Activated T-cell treated with anti-CD3 and anti-CD28 coated beads, Interleukin-2, amount 50 U/mL, for 72 hours (primary cell): ENCODE results near the gene CGRRF1. TPM values are rescaled to one million over a fixed set of nuclear protein-coding genes. Genes with fewer than 3 reads are reported as not detected.

ENCODE experiments used
- ATAC-seq, 2 donors: fragments of 150-1000 bp; cut with Tn5 transposase; replicated peaks in 1 of 2; 2 replicates each; pipeline ENCODE4 v1.10.0; 2021; ENCODE audit warnings: moderate library complexity in 2 of 2, mild to moderate bottlenecking in 1 of 2
- DNase-seq, 2 donors: peaks; one replicate each; pipeline ENCODE4 v3.0.0; 2021 to 2022; ENCODE audit warnings: mixed read lengths in 1 of 2
- H3K27ac Mint-ChIP-seq: one replicate; pipeline ENCODE4 v1.8.0; 2022; ENCODE audit warnings: mild to moderate bottlenecking, moderate library complexity, mixed read lengths
- H3K27me3 Mint-ChIP-seq: one replicate; pipeline ENCODE4 v1.8.0; 2022; ENCODE audit warnings: low read depth, mixed read lengths
- H3K36me3 Mint-ChIP-seq, 2 donors: one replicate each; pipeline ENCODE4 v1.8.0; 2022; ENCODE audit warnings: mixed read lengths in 2 of 2, mild to moderate bottlenecking in 1 of 2; ENCODE audit not compliant: insufficient read depth in 2 of 2
- H3K4me1 Mint-ChIP-seq: one replicate; pipeline ENCODE4 v1.8.0; 2022; ENCODE audit warnings: low read depth, mixed read lengths
- H3K4me3 Mint-ChIP-seq, 2 donors: one replicate each; pipeline ENCODE4 v1.8.0; 2022; ENCODE audit warnings: mild to moderate bottlenecking in 2 of 2, mixed read lengths in 2 of 2, moderate library complexity in 2 of 2
- H3K9me3 Mint-ChIP-seq, 2 donors: one replicate each; pipeline ENCODE4 v1.8.0; 2022; ENCODE audit warnings: mixed read lengths in 2 of 2
- total RNA-seq, 2 donors: library from RNA; stranded (reverse); gene quantifications; one replicate each; pipeline ENCODE4 v1.2.3, GENCODE V29; 2022

CGRRF1 gene
- total RNA-seq, 2 donors from 2014 or later, result 21.4 to 22.5 TPM

DNA sequence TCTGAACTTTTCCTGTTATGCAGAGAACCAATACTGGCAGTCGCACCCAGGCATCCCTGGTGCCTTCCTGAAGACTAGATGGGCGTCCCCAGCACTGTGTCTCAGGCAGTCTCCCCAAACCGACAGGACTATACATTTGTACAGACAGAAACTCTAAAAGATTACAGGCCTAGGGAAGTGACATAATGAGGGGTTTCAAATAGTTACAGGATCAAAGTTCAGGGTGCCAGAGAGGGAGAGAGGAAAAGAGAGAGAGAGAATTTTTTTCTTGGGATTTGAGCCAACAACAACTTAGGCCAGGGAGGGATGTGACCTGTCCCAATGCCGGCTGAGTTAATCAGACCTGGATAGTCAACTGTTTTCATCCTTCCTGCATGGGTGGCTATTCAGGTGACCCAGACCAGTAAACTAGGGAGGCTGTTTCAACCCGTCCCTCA, 11.6 kb upstream of the CGRRF1 start:
- H3K4me1 Mint-ChIP-seq, result peaks cover 6% of the 10 kb centered on the region
- H3K27me3 Mint-ChIP-seq, result peaks cover 29% of the 10 kb centered on the region
- ATAC-seq, result no peak
- no peaks in the 10 kb centered on the region for H3K9me3 Mint-ChIP-seq
- no peaks in the 10 kb centered on the region for H3K36me3 Mint-ChIP-seq
- no peak overlapping the region for H3K27ac Mint-ChIP-seq
- no peak for DNase-seq
- H3K4me3 Mint-ChIP-seq, result no peak overlapping the region

- Mint-ChIP-seq H3K4me1 (peaks cover 6% of the 10 kb centered on the region), H3K9me3 (no peaks in the 10 kb centered on the region), H3K27ac (no peak overlapping the region), H3K4me3 (no peak overlapping the region), H3K36me3 (no peaks in the 10 kb centered on the region), H3K27me3 (peaks cover 29% of the 10 kb centered on the region)
- ATAC-seq, result no peak
- DNase-seq, result no peak
These were observed 11.1 kb upstream of the CGRRF1 start for GRCh38 chr14:54498579-54498978.

DNA sequence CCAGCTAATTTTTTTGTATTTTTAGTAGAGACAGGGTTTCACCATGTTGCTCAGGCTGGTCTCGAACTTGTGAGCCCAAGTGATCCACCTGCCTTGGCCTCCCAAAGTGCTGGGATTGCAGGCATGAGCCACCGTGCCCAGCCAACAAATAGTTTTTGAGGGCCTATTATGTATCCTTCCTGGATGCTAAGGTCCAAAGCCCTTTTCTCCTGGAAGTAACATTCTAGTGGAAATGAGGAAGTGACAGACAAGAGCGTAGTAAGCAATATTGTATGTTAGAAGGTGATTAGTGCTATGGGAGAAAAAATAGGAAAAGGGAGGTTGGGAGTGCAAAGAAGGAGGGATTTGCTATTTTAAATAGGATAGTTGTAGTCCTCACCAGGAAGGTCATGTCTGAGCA, 9.0 kb upstream of the CGRRF1 start:
- ATAC-seq (no peak), DNase-seq (no peak)
- H3K27me3 Mint-ChIP-seq, result peaks cover 29% of the 10 kb centered on the region
- H3K27ac Mint-ChIP-seq, result no peak overlapping the region
- no peaks in the 10 kb centered on the region for H3K9me3 Mint-ChIP-seq
- no peaks in the 10 kb centered on the region for H3K36me3 Mint-ChIP-seq
- H3K4me3 Mint-ChIP-seq, result no peak overlapping the region
- peaks cover 6% of the 10 kb centered on the region for H3K4me1 Mint-ChIP-seq

- Mint-ChIP-seq H3K9me3 (no peaks in the 10 kb centered on the region), H3K4me3 (no peak overlapping the region), H3K36me3 (no peaks in the 10 kb centered on the region), H3K27ac (no peak overlapping the region), H3K27me3 (peaks cover 29% of the 10 kb centered on the region), H3K4me1 (peaks cover under 1% of the 10 kb centered on the region)
- no peak for DNase-seq
- no peak for ATAC-seq
These were observed 8.2 kb upstream of the CGRRF1 start for GRCh38 chr14:54501480-54501879.

GRCh38 chr14:54502602-54503001, 7.1 kb upstream of the CGRRF1 start:
- DNase-seq, result no peak
- Mint-ChIP-seq H3K9me3 (no peaks in the 10 kb centered on the region), H3K27me3 (peaks cover 29% of the 10 kb centered on the region), H3K36me3 (no peaks in the 10 kb centered on the region), H3K4me3 (no peak overlapping the region), H3K4me1 (no peaks in the 10 kb centered on the region), H3K27ac (no peak overlapping the region)
- peak; percentile 24 to 58 for ATAC-seq

- Mint-ChIP-seq H3K9me3 (no peaks in the 10 kb centered on the region), H3K27ac (no peak overlapping the region), H3K4me1 (peaks cover under 1% of the 10 kb centered on the region), H3K36me3 (no peaks in the 10 kb centered on the region), H3K4me3 (no peak overlapping the region), H3K27me3 (peaks cover 22% of the 10 kb centered on the region)
- ATAC-seq, result no peak
- no peak for DNase-seq
These were observed 6.2 kb upstream of the CGRRF1 start for GRCh38 chr14:54503486-54503885.

DNA sequence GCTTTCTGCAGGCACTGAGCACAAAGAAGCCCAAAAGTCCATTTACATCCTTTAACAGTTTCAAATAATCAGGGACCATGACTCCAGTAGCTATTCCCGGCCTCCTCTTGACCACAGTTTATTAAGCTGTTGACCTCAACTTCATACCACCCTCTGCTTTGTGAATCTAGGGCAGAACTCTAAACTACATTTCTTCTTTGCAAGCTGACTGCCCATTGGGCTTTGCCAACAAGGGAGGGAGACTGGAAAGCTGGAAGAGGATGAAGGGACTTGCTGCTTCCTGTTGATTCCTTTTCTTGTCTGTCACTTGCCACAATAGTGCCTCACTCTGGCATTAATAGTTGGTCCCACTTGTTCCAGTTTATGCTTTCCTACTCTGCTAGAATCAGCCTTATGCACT, 2.7 kb downstream of the CGRRF1 start:
- H3K4me1 Mint-ChIP-seq, result peaks cover 30% of the 10 kb centered on the region
- no peak for ATAC-seq
- no peaks in the 10 kb centered on the region for H3K27me3 Mint-ChIP-seq
- H3K9me3 Mint-ChIP-seq, result peaks cover 0 to 6% of the 10 kb centered on the region in 2 donors
- no peak overlapping the region for H3K27ac Mint-ChIP-seq
- peaks cover 7 to 15% of the 10 kb centered on the region in 2 donors for H3K36me3 Mint-ChIP-seq
- DNase-seq, result no peak
- H3K4me3 Mint-ChIP-seq, result no peak overlapping the region

GRCh38 chr14:54515670-54516069, 6.0 kb downstream of the CGRRF1 start:
- Mint-ChIP-seq H3K9me3 (peaks cover 0 to 6% of the 10 kb centered on the region in 2 donors), H3K4me1 (peaks cover 17% of the 10 kb centered on the region), H3K27me3 (no peaks in the 10 kb centered on the region), H3K4me3 (no peak overlapping the region), H3K36me3 (peaks cover 9 to 24% of the 10 kb centered on the region in 2 donors), H3K27ac (no peak overlapping the region)
- DNase-seq (no peak), ATAC-seq (no peak)

DNA sequence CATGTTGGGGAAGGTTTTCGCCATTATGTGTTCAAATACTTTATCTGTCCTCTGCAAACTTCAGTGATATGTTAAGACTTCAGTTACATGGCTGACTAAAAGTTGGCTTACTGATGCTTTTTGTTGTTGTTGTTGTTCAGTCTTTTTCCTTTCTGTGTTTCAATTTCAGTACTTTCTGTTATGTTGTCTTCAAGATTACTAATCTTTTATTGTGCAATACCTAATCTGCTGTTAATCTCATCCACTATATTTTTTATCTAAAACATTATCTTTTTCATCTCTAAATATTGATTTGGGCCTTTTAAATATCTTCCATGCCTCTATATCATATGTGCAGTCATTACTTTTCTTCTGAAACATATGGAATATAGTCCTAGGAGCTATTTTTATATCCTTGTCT, 7.0 kb downstream of the CGRRF1 start:
- Mint-ChIP-seq H3K27me3 (no peaks in the 10 kb centered on the region), H3K4me3 (no peak overlapping the region), H3K4me1 (peaks cover 8% of the 10 kb centered on the region), H3K36me3 (peaks cover 9 to 25% of the 10 kb centered on the region in 2 donors), H3K9me3 (peaks cover 0 to 6% of the 10 kb centered on the region in 2 donors), H3K27ac (no peak overlapping the region)
- ATAC-seq (no peak), DNase-seq (no peak)

- peaks cover 0 to 8% of the 10 kb centered on the region in 2 donors for H3K36me3 Mint-ChIP-seq
- H3K4me3 Mint-ChIP-seq, result no peak overlapping the region
- DNase-seq (no peak), ATAC-seq (no peak)
- no peak overlapping the region for H3K27ac Mint-ChIP-seq
- H3K27me3 Mint-ChIP-seq, result no peaks in the 10 kb centered on the region
- no peaks in the 10 kb centered on the region for H3K4me1 Mint-ChIP-seq
- no peaks in the 10 kb centered on the region for H3K9me3 Mint-ChIP-seq
These were observed 14.7 kb downstream of the CGRRF1 start for GRCh38 chr14:54524410-54524809.

DNA sequence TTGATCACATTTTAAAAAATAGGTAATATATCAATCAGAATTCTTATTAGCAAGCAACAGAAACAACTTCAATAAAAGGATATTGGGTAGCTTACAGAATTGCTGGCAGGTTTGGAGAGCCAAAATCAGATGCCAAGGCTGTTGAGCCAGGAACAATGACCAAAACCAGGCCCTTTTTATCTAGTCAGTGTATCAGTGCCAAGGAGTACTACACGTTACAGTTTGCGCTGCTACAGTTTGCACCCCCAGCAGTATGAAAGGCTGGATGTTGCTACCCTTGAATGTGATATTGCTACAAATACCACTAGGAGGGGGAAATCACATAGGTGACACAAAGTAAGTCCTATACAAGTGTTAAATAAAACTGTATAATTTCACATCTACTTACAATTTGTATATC, 19.3 kb downstream of the CGRRF1 start:
- DNase-seq (no peak), ATAC-seq (no peak)
- no peaks in the 10 kb centered on the region for H3K27me3 Mint-ChIP-seq
- H3K27ac Mint-ChIP-seq, result no peak overlapping the region
- no peaks in the 10 kb centered on the region for H3K36me3 Mint-ChIP-seq
- H3K4me3 Mint-ChIP-seq, result no peak overlapping the region
- H3K9me3 Mint-ChIP-seq, result no peaks in the 10 kb centered on the region
- peaks cover 4% of the 10 kb centered on the region for H3K4me1 Mint-ChIP-seq

DNA sequence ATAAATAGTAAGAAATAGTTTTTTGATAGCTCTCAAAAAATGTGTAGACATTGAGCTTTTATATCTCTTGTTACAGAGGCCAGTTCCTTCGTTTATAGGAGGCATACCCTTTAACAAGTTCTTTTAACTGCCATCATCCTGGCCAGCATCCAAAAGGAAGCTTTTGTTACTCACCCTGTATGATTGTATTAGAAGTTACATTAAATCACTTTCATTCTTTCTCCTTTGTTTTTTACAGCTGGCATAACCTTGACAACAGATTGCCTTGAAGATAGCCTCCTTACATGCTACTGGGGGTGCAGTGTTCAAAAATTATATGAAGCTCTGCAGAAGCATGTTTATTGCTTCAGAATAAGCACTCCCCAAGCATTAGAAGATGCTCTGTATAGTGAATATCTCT, 20.1 kb downstream of the CGRRF1 start:
- Mint-ChIP-seq H3K4me1 (peaks cover 4% of the 10 kb centered on the region), H3K27ac (no peak overlapping the region), H3K36me3 (no peaks in the 10 kb centered on the region), H3K4me3 (no peak overlapping the region), H3K27me3 (no peaks in the 10 kb centered on the region), H3K9me3 (no peaks in the 10 kb centered on the region)
- ATAC-seq (no peak), DNase-seq (no peak)

- Mint-ChIP-seq H3K9me3 (no peaks in the 10 kb centered on the region), H3K4me1 (peaks cover 4% of the 10 kb centered on the region), H3K4me3 (no peak overlapping the region), H3K27ac (no peak overlapping the region), H3K27me3 (no peaks in the 10 kb centered on the region), H3K36me3 (peaks cover 0 to 3% of the 10 kb centered on the region in 2 donors)
- DNase-seq (no peak), ATAC-seq (no peak)
These were observed 22.7 kb downstream of the CGRRF1 start for GRCh38 chr14:54532111-54533012.

GRCh38 chr14:54533100-54533499, 23.4 kb downstream of the CGRRF1 start:
- no peak for ATAC-seq
- Mint-ChIP-seq H3K36me3 (peaks cover 0 to 3% of the 10 kb centered on the region in 2 donors), H3K4me1 (peaks cover 4% of the 10 kb centered on the region), H3K9me3 (no peaks in the 10 kb centered on the region), H3K27me3 (no peaks in the 10 kb centered on the region), H3K27ac (no peak overlapping the region), H3K4me3 (no peak overlapping the region)
- DNase-seq, result no peak
